ENCODE results near the gene EIF2B2. TPM values are rescaled to one million over a fixed set of nuclear protein-coding genes. Genes with fewer than 3 reads are reported as not detected.

Gene EIF2B2
- total RNA-seq, 2 experiments from 2014 or later: 21.0 to 24.2 TPM

DNA sequence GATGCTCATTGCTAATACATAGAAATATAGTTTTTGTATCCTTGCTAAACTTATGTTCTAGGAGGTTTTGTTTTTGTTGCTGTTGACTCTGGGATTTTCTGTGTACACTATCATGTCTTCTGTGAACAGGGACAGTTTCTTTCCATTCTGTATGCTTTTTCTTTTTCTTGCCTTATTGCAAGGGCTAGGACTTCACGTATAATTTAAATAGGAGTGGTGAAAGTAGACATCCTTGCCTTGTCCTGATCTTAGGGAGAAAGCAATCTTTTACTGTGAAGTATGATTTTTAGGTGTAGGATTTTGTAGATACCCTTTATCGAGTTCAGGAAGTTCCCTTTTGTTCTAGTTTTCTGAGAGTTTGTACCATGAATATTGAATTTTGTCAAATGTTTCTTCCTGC, 1.5 kb upstream of the EIF2B2 start:
- peak overlapping the region; percentile 93 for H3K27ac Mint-ChIP-seq
- Histone ChIP-seq H3K4me1 (ENCODE audit: insufficient read depth, low read length) (peaks cover 28% of the 10 kb centered on the region), H3K36me3 (ENCODE audit: insufficient read depth, low read length) (peaks cover 16% of the 10 kb centered on the region), H3K4me3 (ENCODE audit: low read length) (no peak overlapping the region), H3K27ac (ENCODE audit: low read depth in 1 of 2, low read length in 2 of 2) (peak overlapping the region in 1 of 2 donors; percentile 96), H3K9me3 (ENCODE audit: control insufficient read depth in 1 of 2, insufficient read depth in 1 of 2, low read length in 2 of 2) (no peaks in the 10 kb centered on the region), H3K27me3 (ENCODE audit: control insufficient read depth in 1 of 2, insufficient read depth in 2 of 2, low read length in 2 of 2) (no peaks in the 10 kb centered on the region)
- TF ChIP-seq, protein P1, sequence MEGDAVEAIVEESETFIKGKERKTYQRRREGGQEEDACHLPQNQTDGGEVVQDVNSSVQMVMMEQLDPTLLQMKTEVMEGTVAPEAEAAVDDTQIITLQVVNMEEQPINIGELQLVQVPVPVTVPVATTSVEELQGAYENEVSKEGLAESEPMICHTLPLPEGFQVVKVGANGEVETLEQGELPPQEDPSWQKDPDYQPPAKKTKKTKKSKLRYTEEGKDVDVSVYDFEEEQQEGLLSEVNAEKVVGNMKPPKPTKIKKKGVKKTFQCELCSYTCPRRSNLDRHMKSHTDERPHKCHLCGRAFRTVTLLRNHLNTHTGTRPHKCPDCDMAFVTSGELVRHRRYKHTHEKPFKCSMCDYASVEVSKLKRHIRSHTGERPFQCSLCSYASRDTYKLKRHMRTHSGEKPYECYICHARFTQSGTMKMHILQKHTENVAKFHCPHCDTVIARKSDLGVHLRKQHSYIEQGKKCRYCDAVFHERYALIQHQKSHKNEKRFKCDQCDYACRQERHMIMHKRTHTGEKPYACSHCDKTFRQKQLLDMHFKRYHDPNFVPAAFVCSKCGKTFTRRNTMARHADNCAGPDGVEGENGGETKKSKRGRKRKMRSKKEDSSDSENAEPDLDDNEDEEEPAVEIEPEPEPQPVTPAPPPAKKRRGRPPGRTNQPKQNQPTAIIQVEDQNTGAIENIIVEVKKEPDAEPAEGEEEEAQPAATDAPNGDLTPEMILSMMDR (IDR thresholded peaks at IDR 0.05): no peak
- intact Hi-C loops (cut with DNase I, micrococcal nuclease): loop anchor here (5.0 to 10.0 kb wide), 4 partner anchors 54 to 986 kb away; partner anchors contain the start of genes ACYP1 (in 1 of the 2), IFT43 (in 1 of the 2), NEK9 (in 1 of the 2) and ZC2HC1C (in 1 of the 2)
- H3K9me3 Mint-ChIP-seq: no peaks in the 10 kb centered on the region
- H3K27me3 Mint-ChIP-seq: no peaks in the 10 kb centered on the region
- H3K4me3 Mint-ChIP-seq: peak overlapping the region; percentile 99
- DNase-seq: no peak
- no peak for ATAC-seq (ENCODE audit: poor library complexity)
- H3K4me1 Mint-ChIP-seq (ENCODE audit: low read depth): peaks cover 45% of the 10 kb centered on the region
- peaks cover 40% of the 10 kb centered on the region for H3K36me3 Mint-ChIP-seq (ENCODE audit: low read depth)
- ChIA-PET CTCF (no interaction called here), POLR2A (no interaction called here)

GRCh38 chr14:75001899-75002298, 822 bp upstream of the EIF2B2 start:
- no peaks in the 10 kb centered on the region for H3K27me3 Mint-ChIP-seq
- CTCF ChIA-PET: no interaction called here
- TF ChIP-seq, protein P1 (IDR thresholded peaks at IDR 0.05): no peak

DNA sequence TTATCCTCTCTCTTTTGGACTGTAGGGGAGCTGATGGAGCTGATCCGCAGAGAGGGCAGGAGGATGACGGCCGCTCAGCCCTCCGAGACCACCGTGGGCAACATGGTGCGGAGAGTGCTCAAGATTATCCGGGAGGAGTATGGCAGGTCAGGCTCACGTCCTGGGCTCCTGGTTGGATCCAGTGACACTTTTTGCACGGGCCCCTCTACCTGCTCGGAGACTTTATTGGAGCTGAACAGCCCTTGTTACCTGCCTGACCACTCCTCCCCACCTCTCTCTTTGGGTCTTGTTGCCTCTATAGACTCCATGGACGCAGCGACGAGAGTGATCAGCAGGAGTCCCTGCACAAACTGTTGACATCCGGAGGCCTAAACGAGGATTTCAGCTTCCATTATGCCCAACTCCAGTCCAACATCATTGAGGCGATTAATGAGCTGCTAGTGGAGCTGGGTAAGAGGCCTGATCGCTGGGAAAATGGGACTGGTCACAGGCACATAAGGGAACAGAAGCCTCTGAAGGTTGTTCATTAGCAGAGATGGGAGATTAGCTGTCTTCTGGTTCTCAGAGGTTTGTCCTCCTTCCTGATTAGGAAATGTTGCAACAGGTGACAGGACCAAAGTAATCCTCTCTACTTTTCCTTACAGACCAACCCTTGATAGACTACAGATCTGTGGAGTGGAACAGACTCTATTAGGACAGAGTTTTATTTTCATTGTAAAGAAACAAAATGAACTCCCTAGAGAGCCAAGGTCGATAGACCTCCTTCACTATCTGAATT, 718 bp downstream of the EIF2B2 start:
- Histone ChIP-seq H3K27ac (ENCODE audit: low read depth in 1 of 2, low read length in 2 of 2) (peak overlapping the region; percentile 72 to 96), H3K9me3 (ENCODE audit: control insufficient read depth in 1 of 2, insufficient read depth in 1 of 2, low read length in 2 of 2) (no peaks in the 10 kb centered on the region), H3K27me3 (ENCODE audit: control insufficient read depth in 1 of 2, insufficient read depth in 2 of 2, low read length in 2 of 2) (no peaks in the 10 kb centered on the region), H3K4me3 (ENCODE audit: low read length) (peak overlapping the region; percentile 73), H3K36me3 (ENCODE audit: insufficient read depth, low read length) (peaks cover 37% of the 10 kb centered on the region), H3K4me1 (ENCODE audit: insufficient read depth, low read length) (peaks cover 28% of the 10 kb centered on the region)
- TF ChIP-seq, protein P1 (IDR thresholded peaks at IDR 0.05): no peak
- intact Hi-C loops (cut with DNase I, micrococcal nuclease): loop anchor here (2.0 to 10.0 kb wide), 7 partner anchors 43 to 984 kb away; partner anchors contain the start of genes ACYP1 (in 1 of the 2), AREL1 (in 1 of the 2), FCF1 (in 1 of the 2) and IFT43 (in 1 of the 2)
- POLR2A ChIA-PET: interaction anchor here (0.8 to 2.5 kb wide), 6 partner anchors 11 to 123 kb away, joined by 3 to 11 read pairs (median 7); partner anchors contain the start of genes ACYP1, MLH3 and NEK9
- H3K4me1 Mint-ChIP-seq (ENCODE audit: low read depth): peaks cover 56% of the 10 kb centered on the region
- no peak for ATAC-seq (ENCODE audit: poor library complexity)
- H3K27me3 Mint-ChIP-seq: no peaks in the 10 kb centered on the region
- peak overlapping the region; percentile 93 for H3K27ac Mint-ChIP-seq
- peak in 3 of 14 experiments; percentile 10 to 27 (median 15) for DNase-seq
- CTCF ChIA-PET: interaction anchor here (0.6 to 1.6 kb wide), 4 partner anchors 10 to 240 kb away, joined by 4 to 6 read pairs (median 4); partner anchors contain the start of gene YLPM1
- H3K9me3 Mint-ChIP-seq: no peaks in the 10 kb centered on the region
- peaks cover 62% of the 10 kb centered on the region for H3K36me3 Mint-ChIP-seq (ENCODE audit: low read depth)
- H3K4me3 Mint-ChIP-seq: peak overlapping the region; percentile 99

More at GRCh38 chr14:75001899-75002298, 822 bp upstream of the EIF2B2 start:
- H3K27ac Mint-ChIP-seq: peak overlapping the region; percentile 93
- no peaks in the 10 kb centered on the region for H3K9me3 Mint-ChIP-seq
- Histone ChIP-seq H3K27ac (ENCODE audit: low read depth in 1 of 2, low read length in 2 of 2) (peak overlapping the region; percentile 83 to 96), H3K4me3 (ENCODE audit: low read length) (peak overlapping the region; percentile 73), H3K4me1 (ENCODE audit: insufficient read depth, low read length) (peaks cover 28% of the 10 kb centered on the region), H3K36me3 (ENCODE audit: insufficient read depth, low read length) (peaks cover 22% of the 10 kb centered on the region), H3K9me3 (ENCODE audit: control insufficient read depth in 1 of 2, insufficient read depth in 1 of 2, low read length in 2 of 2) (no peaks in the 10 kb centered on the region), H3K27me3 (ENCODE audit: control insufficient read depth in 1 of 2, insufficient read depth in 2 of 2, low read length in 2 of 2) (no peaks in the 10 kb centered on the region)
- POLR2A ChIA-PET: interaction anchor here (0.6 to 2.5 kb wide), 7 partner anchors 11 to 124 kb away, joined by 3 to 11 read pairs (median 4); partner anchors contain the start of gene NEK9
- H3K4me1 Mint-ChIP-seq (ENCODE audit: low read depth): peaks cover 45% of the 10 kb centered on the region
- ATAC-seq (ENCODE audit: poor library complexity): no peak
- intact Hi-C loops (cut with DNase I, micrococcal nuclease): loop anchor here (2.0 to 10.0 kb wide), 6 partner anchors 55 to 985 kb away; partner anchors contain the start of genes ACYP1 (in 1 of the 2), AREL1 (in 1 of the 2), FCF1 (in 1 of the 2) and IFT43 (in 1 of the 2)
- DNase-seq: no peak
- peaks cover 47% of the 10 kb centered on the region for H3K36me3 Mint-ChIP-seq (ENCODE audit: low read depth)
- peak overlapping the region; percentile 99 for H3K4me3 Mint-ChIP-seq
